A549 (cell line): ENCODE results near the gene INPP5J. TPM values are rescaled to one million over a fixed set of nuclear protein-coding genes. Genes with fewer than 3 reads are reported as not detected.

Experiments
- ATAC-seq, 2 experiments: fragments of 200-7000 bp in 1 of 2; fragments of >200 bp in 1 of 2; cut with Nextera tagmentation in 1 of 2; cut with Tn5 transposase in 1 of 2; 3 replicates each; pipeline versions ENCODE4 v1.8.0 to v1.9.1; 2018 to 2020; ENCODE audit warnings: mild to moderate bottlenecking in 1 of 2, moderate library complexity in 1 of 2
- CTCF ChIA-PET: fragments of 300-600 bp; sonication (Branson Sonifier 250); formaldehyde crosslinking; extraction: SDS; loops from one replicate; lab custom pipeline; 2021; ENCODE audit warnings: antibody characterized with exemption, inconsistent platforms; lab: Yijun Ruan, JAX
- POLR2A ChIA-PET: fragments of 350-600 bp; formaldehyde crosslinking; extraction: SDS; loops from one replicate; lab custom pipeline; 2021; ENCODE audit warnings: antibody characterized with exemption, inconsistent platforms; lab: Yijun Ruan, JAX
- DNase-seq, 2 experiments: peaks; one replicate each; pipeline versions ENCODE4 v3.0.0 to v3.0.0-alpha.2; 2011 to 2016; ENCODE audit warnings: low read depth in 1 of 2, low spot score in 1 of 2
- FAIRE-seq: peaks from 2 replicates; lab custom pipeline; 2011; peaks lifted over from hg19 to GRCh38; lab: Jason Lieb, UNC
- H3K27ac ChIP-seq, 2 experiments: fragments of >200 bp; sonication (Bioruptor Twin); formaldehyde crosslinking; 3 replicates each; pipeline ENCODE4 v1.5.1; 2016 to 2017
- H3K4me1 ChIP-seq: fragments of >200 bp; sonication (Bioruptor Twin); formaldehyde crosslinking; 3 replicates; pipeline ENCODE4 v1.6.1; 2016
- H3K4me2 ChIP-seq: fragments of >200 bp; sonication (Bioruptor Twin); formaldehyde crosslinking; 3 replicates; pipeline ENCODE4 v1.6.1; 2016
- H3K4me3 ChIP-seq: fragments of >200 bp; sonication (Bioruptor Twin); formaldehyde crosslinking; 3 replicates; pipeline ENCODE4 v1.5.1; 2016
- H3K9me3 ChIP-seq: fragments of >200 bp; sonication (Bioruptor Twin); formaldehyde crosslinking; 3 replicates; pipeline ENCODE4 v1.6.1; 2016
- CBX8 ChIP-seq: fragments of 200-600 bp; sonication (generic); IDR thresholded peaks from 2 replicates; pipeline ENCODE4 v1.6.1; 2016
- CHD4 ChIP-seq: fragments of 200-600 bp; sonication (generic); IDR thresholded peaks from 2 replicates; pipeline ENCODE4 v1.6.1; 2016; ENCODE audit warnings: antibody characterized with exemption, mild to moderate bottlenecking, borderline replicate concordance
- E2F6 ChIP-seq: IDR thresholded peaks from 2 replicates; pipeline ENCODE4 v1.6.1; 2012; ENCODE audit warnings: low read depth, borderline replicate concordance
- EHF ChIP-seq: fragments of 250-450 bp; sonication (Bioruptor Pico); IDR thresholded peaks from 2 replicates; pipeline ENCODE4 v1.5.0; 2020; ENCODE audit warnings: mild to moderate bottlenecking
- EHMT2 ChIP-seq: fragments of 200-600 bp; sonication (generic); IDR thresholded peaks from 2 replicates; pipeline ENCODE4 v1.6.1; 2016; ENCODE audit warnings: antibody characterized with exemption, low read depth, mild to moderate bottlenecking, moderate library complexity
- ELK1 ChIP-seq: fragments of 150-350 bp; IDR thresholded peaks from 2 replicates; pipeline ENCODE4 v1.6.1; 2014; ENCODE audit warnings: low read depth, mild to moderate bottlenecking, low read length
- EP300 ChIP-seq, 2 experiments: fragments of >200 bp; sonication (Bioruptor Twin); formaldehyde crosslinking; IDR thresholded peaks; 2 replicates in 1 of 2; 3 replicates in 1 of 2; pipeline ENCODE4 v1.6.1; 2016 to 2017
- FOSB ChIP-seq: fragments of 250-450 bp; sonication (Bioruptor Pico); IDR thresholded peaks from 2 replicates; pipeline ENCODE4 v1.5.0; 2020; ENCODE audit warnings: mild to moderate bottlenecking, moderate library complexity
- HDAC2 ChIP-seq: fragments of 200-600 bp; sonication (generic); IDR thresholded peaks from 2 replicates; pipeline ENCODE4 v1.6.1; 2016
- JUN ChIP-seq, 2 experiments: fragments of >200 bp; sonication (Bioruptor Twin); formaldehyde crosslinking; IDR thresholded peaks; 2 replicates in 1 of 2; 3 replicates in 1 of 2; pipeline ENCODE4 v1.6.1; 2016 to 2017
- JUNB ChIP-seq: fragments of >200 bp; sonication (Bioruptor Twin); formaldehyde crosslinking; IDR thresholded peaks from 2 replicates; pipeline ENCODE4 v1.6.1; 2016
- POLR2A ChIP-seq: IDR thresholded peaks from 2 replicates; pipeline ENCODE4 v1.6.1; 2012; ENCODE audit warnings: mild to moderate bottlenecking, low read length
- REST ChIP-seq: fragments of 200-600 bp; sonication (generic); IDR thresholded peaks from 2 replicates; pipeline ENCODE4 v1.6.1; 2016; ENCODE audit warnings: antibody characterized with exemption, mild to moderate bottlenecking, moderate library complexity
- SREBF2 ChIP-seq: fragments of 450-650 bp; IDR thresholded peaks from 2 replicates; pipeline ENCODE4 v1.6.1; 2014; ENCODE audit warnings: mild to moderate bottlenecking, moderate library complexity
- ZC3H11A ChIP-seq: fragments of 450-650 bp; IDR thresholded peaks from 2 replicates; pipeline ENCODE4 v1.6.1; 2014; ENCODE audit warnings: antibody characterized with exemption, mild to moderate bottlenecking
- ZNF302 ChIP-seq: fragments of 250-450 bp; sonication (Bioruptor Pico); IDR thresholded peaks from 2 replicates; pipeline ENCODE4 v1.9.0; 2021; ENCODE audit warnings: inconsistent platforms, mild to moderate bottlenecking, moderate library complexity
- WGBS: methylation state at CpG from one replicate; pipeline ENCODE4 v1.1.6; 2017; ENCODE audit errors: missing lambda C conversion rate; 5-methylcytosine and 5-hydroxymethylcytosine counted together
- polyA plus RNA-seq, 4 experiments: library from polyadenylated mRNA; depleted of rRNA in 3 of 4; stranded (reverse); fragments of >200 nt; fragmentation: RNase III in 1 of 4; extraction: RNeasy Plus Mini Kit Qiagen cat#74134 plus additional on column Dnase treatment in 1 of 4; gene quantifications; 2 replicates in 3 of 4; 3 replicates in 1 of 4; pipeline ENCODE4 v1.2.3, GENCODE V29; 2011 to 2017
- TF ChIP-seq, protein P1 (sequence below): fragments of >200 bp; sonication (Bioruptor Twin); formaldehyde crosslinking; IDR thresholded peaks from 3 replicates; pipeline ENCODE4 v1.5.1; 2016

INPP5J gene
- polyA plus RNA-seq, 2 of the 4 experiments (the other 2 are of a cell fraction): 0.70 to 1.5 TPM

DNA sequence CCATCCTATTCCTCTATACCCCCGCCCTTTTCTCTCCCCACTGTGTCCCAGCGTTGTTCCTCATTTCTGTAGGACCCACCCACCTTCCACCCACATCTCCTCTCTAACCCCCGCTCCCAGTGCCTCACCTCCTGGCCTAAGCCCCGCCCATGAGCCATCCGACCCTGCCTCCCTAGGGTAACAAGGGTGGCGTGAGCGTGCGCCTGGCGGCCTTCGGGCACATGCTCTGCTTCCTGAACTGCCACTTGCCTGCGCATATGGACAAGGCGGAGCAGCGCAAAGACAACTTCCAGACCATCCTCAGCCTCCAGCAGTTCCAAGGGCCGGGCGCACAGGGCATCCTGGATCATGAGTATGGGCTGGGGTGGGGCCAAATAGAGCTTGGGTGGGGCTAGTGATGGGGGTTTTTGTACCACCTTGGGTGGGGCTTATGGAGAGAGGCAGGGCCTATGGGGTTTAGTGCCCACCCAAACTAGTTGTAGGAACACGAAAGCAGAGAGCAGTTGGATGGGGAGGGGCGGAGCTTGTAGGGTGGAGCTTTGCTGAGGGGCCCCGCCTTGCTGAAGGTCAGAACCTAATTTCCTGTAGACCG, 4.5 kb downstream of the INPP5J start:
- no peak overlapping the region for H3K4me2 ChIP-seq
- peaks cover 9% of the 10 kb centered on the region for H3K4me1 ChIP-seq
- TF ChIP-seq JUNB (no peak), E2F6 (no peak), ZNF302 (CRISPR knock-in tag) (no peak), HDAC2 (no peak), EHMT2 (no peak), REST (no peak)
- DNase-seq (no peak), FAIRE-seq (no peak), ATAC-seq (no peak)
- H3K27ac ChIP-seq: no peak overlapping the region
- ChIA-PET CTCF (interaction anchor here (0.8 to 3.3 kb wide), 3 partner anchors 14 to 20 kb away, joined by 3 to 17 read pairs (median 7); partner anchors contain the start of gene SELENOM), POLR2A (no interaction called here)
- WGBS: 86% methylated on average over 15 of the region's 19 CpGs
- no peaks in the 10 kb centered on the region for H3K9me3 ChIP-seq
- H3K4me3 ChIP-seq: no peak overlapping the region

DNA sequence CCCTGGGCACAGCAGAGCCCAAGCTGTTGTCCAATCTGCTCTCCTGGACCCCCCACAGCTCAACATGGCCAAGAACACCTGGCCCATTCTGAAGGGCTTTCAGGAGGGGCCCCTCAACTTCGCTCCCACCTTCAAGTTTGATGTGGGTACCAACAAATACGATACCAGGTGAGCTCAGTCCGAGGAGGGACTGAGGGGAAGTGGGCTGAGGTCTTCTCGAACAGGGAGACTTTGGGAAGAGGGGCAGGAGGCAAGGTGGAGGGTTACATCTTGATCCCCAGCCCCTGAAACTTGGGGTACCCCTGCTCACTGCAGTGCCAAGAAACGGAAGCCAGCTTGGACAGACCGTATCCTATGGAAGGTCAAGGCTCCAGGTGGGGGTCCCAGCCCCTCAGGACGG, 5.4 kb downstream of the INPP5J start:
- FAIRE-seq: no peak
- H3K27ac ChIP-seq: no peak overlapping the region
- H3K4me2 ChIP-seq: no peak overlapping the region
- no peak overlapping the region for H3K4me3 ChIP-seq
- no peak for ATAC-seq
- ChIA-PET CTCF (interaction anchor here (0.8 to 2.0 kb wide), 3 partner anchors 12 to 20 kb away, joined by 3 to 7 read pairs (median 4); partner anchors contain the start of genes PLA2G3 and SELENOM), POLR2A (interaction anchor here (0.5 kb wide), 1 partner anchor 74 kb away, joined by 3 read pairs; no protein-coding TSS in a partner anchor)
- TF ChIP-seq CHD4 (no peak), ELK1 (no peak), ZC3H11A (no peak), EP300 (IDR thresholded peaks at IDR 0.05) (no peak), REST (no peak), EHF (CRISPR knock-in tag) (no peak), CBX8 (no peak), ZNF302 (CRISPR knock-in tag) (no peak), POLR2A (no peak), SREBF2 (no peak), FOSB (CRISPR knock-in tag) (no peak), JUN (IDR thresholded peaks at IDR 0.05) (no peak)
- TF ChIP-seq, protein P1, sequence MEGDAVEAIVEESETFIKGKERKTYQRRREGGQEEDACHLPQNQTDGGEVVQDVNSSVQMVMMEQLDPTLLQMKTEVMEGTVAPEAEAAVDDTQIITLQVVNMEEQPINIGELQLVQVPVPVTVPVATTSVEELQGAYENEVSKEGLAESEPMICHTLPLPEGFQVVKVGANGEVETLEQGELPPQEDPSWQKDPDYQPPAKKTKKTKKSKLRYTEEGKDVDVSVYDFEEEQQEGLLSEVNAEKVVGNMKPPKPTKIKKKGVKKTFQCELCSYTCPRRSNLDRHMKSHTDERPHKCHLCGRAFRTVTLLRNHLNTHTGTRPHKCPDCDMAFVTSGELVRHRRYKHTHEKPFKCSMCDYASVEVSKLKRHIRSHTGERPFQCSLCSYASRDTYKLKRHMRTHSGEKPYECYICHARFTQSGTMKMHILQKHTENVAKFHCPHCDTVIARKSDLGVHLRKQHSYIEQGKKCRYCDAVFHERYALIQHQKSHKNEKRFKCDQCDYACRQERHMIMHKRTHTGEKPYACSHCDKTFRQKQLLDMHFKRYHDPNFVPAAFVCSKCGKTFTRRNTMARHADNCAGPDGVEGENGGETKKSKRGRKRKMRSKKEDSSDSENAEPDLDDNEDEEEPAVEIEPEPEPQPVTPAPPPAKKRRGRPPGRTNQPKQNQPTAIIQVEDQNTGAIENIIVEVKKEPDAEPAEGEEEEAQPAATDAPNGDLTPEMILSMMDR: no peak
- H3K9me3 ChIP-seq: no peaks in the 10 kb centered on the region
- H3K4me1 ChIP-seq: peaks cover 5% of the 10 kb centered on the region; the same call in 1 of the 3 replicates
- no peak for DNase-seq
- 82% methylated on average over 7 of the region's 7 CpGs for WGBS
